WTC11 (cell line): Measurements from ENCODE around the gene NSUN4. TPM values are rescaled to one million over a fixed set of nuclear protein-coding genes. Genes with fewer than 3 reads are reported as not detected.

Experiments
- ATAC-seq: fragments of 200-7000 bp; cut with Tn5 transposase; 2 replicates; pipeline ENCODE4 v1.10.0; 2021; ENCODE audit warnings: mild to moderate bottlenecking, moderate library complexity
- CTCF ChIA-PET: fragments of 300-600 bp; sonication (Branson Sonifier 250); formaldehyde crosslinking; loops from one replicate; lab custom pipeline; 2021; ENCODE audit warnings: antibody characterized with exemption; lab: Charles Lee
- POLR2A ChIA-PET: fragments of 350-600 bp; sonication (Branson Sonifier 250); formaldehyde crosslinking; loops from one replicate; lab custom pipeline; 2021; ENCODE audit warnings: antibody characterized with exemption; lab: Charles Lee
- DNase-seq: peaks from one replicate; pipeline ENCODE4 v3.0.0; 2021; ENCODE audit warnings: low spot score
- H3K27ac Mint-ChIP-seq: 2 replicates; pipeline ENCODE4 v1.8.0; 2021; ENCODE audit warnings: mixed read lengths
- H3K27me3 Mint-ChIP-seq: 2 replicates; pipeline ENCODE4 v1.8.0; 2021; ENCODE audit warnings: low read depth, mild to moderate bottlenecking, moderate library complexity, mixed read lengths
- H3K36me3 Mint-ChIP-seq: 2 replicates; pipeline ENCODE4 v1.8.0; 2021; ENCODE audit warnings: mixed read lengths
- H3K4me1 Mint-ChIP-seq: 2 replicates; pipeline ENCODE4 v1.8.0; 2022; ENCODE audit warnings: mixed read lengths
- H3K4me3 Mint-ChIP-seq: 2 replicates; pipeline ENCODE4 v1.8.0; 2021; ENCODE audit warnings: mild to moderate bottlenecking, moderate library complexity, mixed read lengths
- H3K9me3 Mint-ChIP-seq: 2 replicates; pipeline ENCODE4 v1.8.0; 2021; ENCODE audit warnings: mixed read lengths
- GRHL2 ChIP-seq: fragments of 250-450 bp; sonication (Bioruptor Pico); IDR thresholded peaks from 2 replicates; pipeline ENCODE4 v1.8.0; 2022; ENCODE audit warnings: mild to moderate bottlenecking, moderate library complexity; ENCODE audit not compliant: insufficient replicate concordance, severe bottlenecking
- NFYB ChIP-seq: sonication (generic); formaldehyde crosslinking; conservative IDR thresholded peaks from 2 replicates; pipeline ENCODE4 v1.8.0; 2022; ENCODE audit warnings: low read depth, missing genetic modification reagents
- PRDM15 ChIP-seq: sonication (generic); formaldehyde crosslinking; IDR thresholded peaks from 2 replicates; pipeline ENCODE4 v1.8.0; 2022; ENCODE audit warnings: missing genetic modification reagents
- PREB ChIP-seq: sonication (generic); formaldehyde crosslinking; IDR thresholded peaks from 2 replicates; pipeline ENCODE4 v1.8.1; 2022; ENCODE audit warnings: mild to moderate bottlenecking, missing genetic modification reagents, moderate library complexity, borderline replicate concordance
- SP1 ChIP-seq: sonication (generic); formaldehyde crosslinking; conservative IDR thresholded peaks from 2 replicates; pipeline ENCODE4 v1.8.1; 2022; ENCODE audit warnings: missing genetic modification reagents
- TEAD1 ChIP-seq: sonication (generic); formaldehyde crosslinking; IDR thresholded peaks from 2 replicates; pipeline ENCODE4 v1.8.0; 2022; ENCODE audit warnings: mild to moderate bottlenecking, missing genetic modification reagents
- ZNF121 ChIP-seq: sonication (generic); formaldehyde crosslinking; IDR thresholded peaks from 2 replicates; pipeline ENCODE4 v1.8.0; 2023; ENCODE audit warnings: missing genetic modification reagents
- ZNF138 ChIP-seq: sonication (generic); formaldehyde crosslinking; conservative IDR thresholded peaks from 2 replicates; pipeline ENCODE4 v1.8.1; 2022; ENCODE audit warnings: mild to moderate bottlenecking, moderate library complexity, missing genetic modification reagents
- ZNF281 ChIP-seq: sonication (generic); formaldehyde crosslinking; IDR thresholded peaks from 2 replicates; pipeline ENCODE4 v1.8.0; 2023; ENCODE audit warnings: mild to moderate bottlenecking, missing genetic modification reagents
- ZNF317 ChIP-seq: sonication (generic); formaldehyde crosslinking; IDR thresholded peaks from 2 replicates; pipeline ENCODE4 v1.8.1; 2023; ENCODE audit warnings: low read depth, mild to moderate bottlenecking, moderate library complexity, missing genetic modification reagents, borderline replicate concordance
- total RNA-seq: library from RNA; stranded (reverse); gene quantifications from 3 replicates; pipeline ENCODE4 v1.2.3, GENCODE V29; 2021
- TF ChIP-seq, protein P1 (sequence below): sonication (generic); formaldehyde crosslinking; IDR thresholded peaks from 2 replicates; pipeline ENCODE4 v1.8.0; 2022; ENCODE audit warnings: mild to moderate bottlenecking, missing genetic modification reagents
- TF ChIP-seq, protein P2 (sequence below): fragments of 250-450 bp; sonication (Bioruptor Pico); IDR thresholded peaks from 2 replicates; pipeline ENCODE4 v1.9.0; 2021; ENCODE audit warnings: mild to moderate bottlenecking
- TF ChIP-seq, protein P3 (sequence below): sonication (generic); formaldehyde crosslinking; IDR thresholded peaks from 2 replicates; pipeline ENCODE4 v1.8.1; 2023; ENCODE audit warnings: mild to moderate bottlenecking, missing genetic modification reagents

NSUN4 gene
- total RNA-seq, 1 experiment from 2014 or later, result 22.6 TPM

DNA sequence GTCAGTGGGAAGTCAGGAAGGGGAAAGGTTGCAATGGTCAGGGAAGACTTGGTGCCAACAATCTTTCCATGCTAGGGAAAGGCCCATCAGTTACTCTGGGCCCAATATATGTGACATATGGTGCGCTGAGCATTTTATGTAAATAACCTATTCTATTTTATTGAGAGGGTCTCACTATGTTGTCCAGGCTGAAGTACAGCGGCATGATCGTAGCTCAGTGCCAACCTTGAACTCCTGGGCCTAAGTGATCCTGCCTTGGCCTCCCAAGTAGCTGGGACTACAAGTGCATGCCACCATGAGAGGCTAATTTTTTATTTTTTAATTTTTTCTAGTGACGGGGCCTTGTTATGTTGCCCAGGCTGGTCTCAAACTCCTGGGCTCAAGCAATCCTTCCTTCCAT, 30.3 kb upstream of the NSUN4 start:
- ATAC-seq, result no peak
- H3K27ac Mint-ChIP-seq, result peak overlapping the region; percentile 49
- no peaks in the 10 kb centered on the region for H3K27me3 Mint-ChIP-seq
- H3K9me3 Mint-ChIP-seq, result no peaks in the 10 kb centered on the region
- POLR2A ChIA-PET, result no interaction called here
- no peak overlapping the region for H3K4me3 Mint-ChIP-seq
- no peak for TF ChIP-seq TEAD1 (CRISPR knock-in tag)
- TF ChIP-seq, protein P1, sequence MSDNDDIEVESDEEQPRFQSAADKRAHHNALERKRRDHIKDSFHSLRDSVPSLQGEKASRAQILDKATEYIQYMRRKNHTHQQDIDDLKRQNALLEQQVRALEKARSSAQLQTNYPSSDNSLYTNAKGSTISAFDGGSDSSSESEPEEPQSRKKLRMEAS (CRISPR knock-in tag), result no peak
- TF ChIP-seq SP1 (CRISPR knock-in tag), result no peak
- TF ChIP-seq ZNF121 (CRISPR knock-in tag), result peak; percentile 82; the same call in 1 of the 2 replicates
- peaks cover 37% of the 10 kb centered on the region for H3K4me1 Mint-ChIP-seq
- CTCF ChIA-PET, result interaction anchor here (0.7 to 3.4 kb wide), 3 partner anchors 23 to 37 kb away, joined by 3 to 14 read pairs (median 3); no protein-coding TSS in a partner anchor
- peaks cover 74% of the 10 kb centered on the region for H3K36me3 Mint-ChIP-seq
- no peak for DNase-seq

- Mint-ChIP-seq H3K4me1 (peaks cover 10% of the 10 kb centered on the region), H3K36me3 (peaks cover 58% of the 10 kb centered on the region), H3K27ac (no peak overlapping the region), H3K27me3 (no peaks in the 10 kb centered on the region), H3K4me3 (no peak overlapping the region), H3K9me3 (no peaks in the 10 kb centered on the region)
- ChIA-PET POLR2A (no interaction called here), CTCF (no interaction called here)
- TF ChIP-seq GRHL2 (CRISPR knock-in tag) (no peak), ZNF138 (CRISPR knock-in tag) (no peak), PRDM15 (no peak), PREB (CRISPR knock-in tag) (no peak), NFYB (CRISPR knock-in tag) (no peak), ZNF281 (CRISPR knock-in tag) (no peak), ZNF317 (CRISPR knock-in tag) (no peak)
- TF ChIP-seq, protein P2, sequence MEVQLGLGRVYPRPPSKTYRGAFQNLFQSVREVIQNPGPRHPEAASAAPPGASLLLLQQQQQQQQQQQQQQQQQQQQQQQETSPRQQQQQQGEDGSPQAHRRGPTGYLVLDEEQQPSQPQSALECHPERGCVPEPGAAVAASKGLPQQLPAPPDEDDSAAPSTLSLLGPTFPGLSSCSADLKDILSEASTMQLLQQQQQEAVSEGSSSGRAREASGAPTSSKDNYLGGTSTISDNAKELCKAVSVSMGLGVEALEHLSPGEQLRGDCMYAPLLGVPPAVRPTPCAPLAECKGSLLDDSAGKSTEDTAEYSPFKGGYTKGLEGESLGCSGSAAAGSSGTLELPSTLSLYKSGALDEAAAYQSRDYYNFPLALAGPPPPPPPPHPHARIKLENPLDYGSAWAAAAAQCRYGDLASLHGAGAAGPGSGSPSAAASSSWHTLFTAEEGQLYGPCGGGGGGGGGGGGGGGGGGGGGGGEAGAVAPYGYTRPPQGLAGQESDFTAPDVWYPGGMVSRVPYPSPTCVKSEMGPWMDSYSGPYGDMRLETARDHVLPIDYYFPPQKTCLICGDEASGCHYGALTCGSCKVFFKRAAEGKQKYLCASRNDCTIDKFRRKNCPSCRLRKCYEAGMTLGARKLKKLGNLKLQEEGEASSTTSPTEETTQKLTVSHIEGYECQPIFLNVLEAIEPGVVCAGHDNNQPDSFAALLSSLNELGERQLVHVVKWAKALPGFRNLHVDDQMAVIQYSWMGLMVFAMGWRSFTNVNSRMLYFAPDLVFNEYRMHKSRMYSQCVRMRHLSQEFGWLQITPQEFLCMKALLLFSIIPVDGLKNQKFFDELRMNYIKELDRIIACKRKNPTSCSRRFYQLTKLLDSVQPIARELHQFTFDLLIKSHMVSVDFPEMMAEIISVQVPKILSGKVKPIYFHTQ (CRISPR knock-in tag), result no peak
- TF ChIP-seq, protein P3, sequence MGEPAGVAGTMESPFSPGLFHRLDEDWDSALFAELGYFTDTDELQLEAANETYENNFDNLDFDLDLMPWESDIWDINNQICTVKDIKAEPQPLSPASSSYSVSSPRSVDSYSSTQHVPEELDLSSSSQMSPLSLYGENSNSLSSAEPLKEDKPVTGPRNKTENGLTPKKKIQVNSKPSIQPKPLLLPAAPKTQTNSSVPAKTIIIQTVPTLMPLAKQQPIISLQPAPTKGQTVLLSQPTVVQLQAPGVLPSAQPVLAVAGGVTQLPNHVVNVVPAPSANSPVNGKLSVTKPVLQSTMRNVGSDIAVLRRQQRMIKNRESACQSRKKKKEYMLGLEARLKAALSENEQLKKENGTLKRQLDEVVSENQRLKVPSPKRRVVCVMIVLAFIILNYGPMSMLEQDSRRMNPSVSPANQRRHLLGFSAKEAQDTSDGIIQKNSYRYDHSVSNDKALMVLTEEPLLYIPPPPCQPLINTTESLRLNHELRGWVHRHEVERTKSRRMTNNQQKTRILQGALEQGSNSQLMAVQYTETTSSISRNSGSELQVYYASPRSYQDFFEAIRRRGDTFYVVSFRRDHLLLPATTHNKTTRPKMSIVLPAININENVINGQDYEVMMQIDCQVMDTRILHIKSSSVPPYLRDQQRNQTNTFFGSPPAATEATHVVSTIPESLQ (CRISPR knock-in tag), result no peak
- DNase-seq, result no peak
- no peak for ATAC-seq
Measured at GRCh38 chr1:46315669-46316403, 24.8 kb upstream of the NSUN4 start.
